HG02588 (cell line): ENCODE data around the gene TMEM163.

Experiments used
- ATAC-seq: cut with Tn5 transposase; IDR thresholded peaks from one replicate; pipeline ENCODE4 v1.9.1; 2021; ENCODE audit warnings: mild to moderate bottlenecking, moderate library complexity; ENCODE audit not compliant: unreplicated experiment

The TMEM163 gene

DNA sequence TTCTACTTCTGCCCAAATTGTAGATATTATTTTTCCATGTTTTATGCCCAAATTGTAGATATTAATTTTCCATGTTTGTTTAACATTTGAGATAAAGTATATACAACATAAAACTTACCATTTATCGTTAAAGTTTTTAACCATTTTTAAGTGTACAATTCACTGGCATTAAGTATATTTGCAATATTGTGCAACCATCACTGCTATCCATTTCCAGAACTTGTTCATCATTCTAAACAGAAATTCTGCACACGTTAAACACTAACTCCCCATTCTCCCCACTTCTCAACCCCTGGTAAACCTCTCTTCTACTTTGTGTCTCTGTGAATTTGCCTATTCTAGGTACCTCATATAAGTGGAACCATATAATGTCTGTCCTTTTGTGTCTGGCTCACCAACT lies 302.8 kb downstream of the TMEM163 start:
- ATAC-seq = no peak

DNA sequence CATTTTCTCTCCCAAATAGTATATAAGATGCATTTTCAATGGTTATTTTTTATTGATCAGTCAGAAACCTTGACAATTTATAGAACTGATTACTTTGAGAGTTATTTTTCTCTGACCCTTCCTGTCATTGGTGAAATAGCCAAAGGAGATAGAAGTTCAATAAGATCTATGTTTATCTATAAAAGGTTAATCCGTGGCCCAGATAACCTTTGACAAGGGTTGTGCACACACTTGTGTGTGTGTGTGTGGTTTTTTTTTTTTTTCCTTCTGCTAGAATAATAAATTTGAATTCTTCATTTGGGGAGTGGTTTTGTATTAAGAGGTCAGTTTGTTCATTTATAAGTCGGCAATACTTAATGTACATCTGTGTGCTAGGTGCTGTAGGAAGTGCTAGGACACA lies 304.9 kb downstream of the TMEM163 start:
- ATAC-seq = no peak

DNA sequence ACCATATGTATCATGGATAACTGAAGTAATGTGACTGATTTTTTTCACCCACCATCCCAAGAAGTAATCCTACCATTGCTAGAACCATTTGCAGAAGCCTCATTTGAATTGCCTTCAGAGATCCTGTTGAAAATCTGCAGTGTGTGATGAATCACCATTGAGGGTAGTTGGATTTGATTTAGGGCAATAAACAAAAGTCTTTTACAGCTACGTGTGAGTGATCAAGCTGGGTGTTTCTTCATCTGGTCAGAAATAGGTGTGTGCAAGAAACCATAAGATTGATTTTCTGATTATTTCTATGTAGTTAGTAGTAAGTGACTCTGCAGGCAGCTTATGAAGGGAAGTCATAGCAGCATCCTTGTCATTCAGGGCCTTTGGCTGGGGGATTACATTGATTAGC lies 305.4 kb downstream of the TMEM163 start:
- ATAC-seq = no peak

DNA sequence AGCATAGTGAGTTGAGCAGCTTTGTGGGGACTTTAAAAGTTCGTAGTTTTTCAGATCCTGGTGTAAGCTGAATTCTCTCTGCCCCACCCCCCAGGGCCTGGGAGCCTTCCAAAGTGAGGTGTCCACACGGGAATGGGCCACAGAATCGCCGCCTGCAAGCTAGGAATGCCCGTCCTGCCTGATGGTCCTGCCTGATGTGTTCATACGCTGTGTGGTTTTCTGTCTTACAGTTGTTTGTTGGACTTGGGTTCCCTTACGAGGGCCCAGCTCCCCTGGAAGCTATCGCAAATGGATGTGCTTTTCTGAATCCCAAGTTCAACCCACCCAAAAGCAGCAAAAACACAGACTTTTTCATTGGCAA lies 306.2 kb downstream of the TMEM163 start:
- ATAC-seq = no peak

DNA sequence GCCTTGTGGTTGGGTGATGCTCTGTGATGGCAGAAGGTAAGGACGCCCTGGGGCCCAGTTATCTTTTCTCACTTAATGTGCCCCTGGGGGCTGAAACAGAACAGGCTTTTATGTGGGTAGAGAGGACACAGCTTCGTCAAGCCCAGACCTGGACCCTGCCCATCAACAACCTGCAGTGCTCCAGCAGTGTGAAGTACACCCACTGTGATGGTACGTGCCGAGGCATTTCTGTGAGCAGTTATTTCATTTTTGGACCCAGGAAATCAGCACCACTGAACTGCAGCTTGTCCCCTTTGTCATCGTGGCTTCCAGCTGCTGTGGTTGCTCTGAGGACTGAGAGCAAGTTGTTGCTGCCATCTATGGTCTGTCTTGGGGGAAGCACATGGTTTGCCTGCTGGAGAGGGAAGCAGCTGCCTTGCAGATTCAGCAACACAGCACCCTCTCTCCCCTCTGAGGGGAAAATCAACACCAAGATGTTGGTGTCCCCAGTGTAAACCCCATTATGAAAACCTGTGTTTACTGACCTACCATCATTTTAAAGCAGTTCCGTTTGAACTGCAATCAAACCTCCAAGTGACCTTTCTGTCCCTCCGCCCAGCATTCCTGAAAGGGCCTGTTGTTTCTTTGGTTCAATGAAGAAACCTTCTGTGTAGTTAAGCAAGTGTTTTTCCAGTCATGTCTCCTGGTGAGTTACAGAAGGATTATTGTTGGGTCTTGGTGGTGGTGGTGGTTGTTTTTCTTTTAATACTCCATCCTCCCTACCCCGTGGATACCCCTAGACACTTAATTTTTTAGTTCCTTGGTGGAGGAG lies 306.8 kb downstream of the TMEM163 start:
- ATAC-seq = peak; percentile 99

DNA sequence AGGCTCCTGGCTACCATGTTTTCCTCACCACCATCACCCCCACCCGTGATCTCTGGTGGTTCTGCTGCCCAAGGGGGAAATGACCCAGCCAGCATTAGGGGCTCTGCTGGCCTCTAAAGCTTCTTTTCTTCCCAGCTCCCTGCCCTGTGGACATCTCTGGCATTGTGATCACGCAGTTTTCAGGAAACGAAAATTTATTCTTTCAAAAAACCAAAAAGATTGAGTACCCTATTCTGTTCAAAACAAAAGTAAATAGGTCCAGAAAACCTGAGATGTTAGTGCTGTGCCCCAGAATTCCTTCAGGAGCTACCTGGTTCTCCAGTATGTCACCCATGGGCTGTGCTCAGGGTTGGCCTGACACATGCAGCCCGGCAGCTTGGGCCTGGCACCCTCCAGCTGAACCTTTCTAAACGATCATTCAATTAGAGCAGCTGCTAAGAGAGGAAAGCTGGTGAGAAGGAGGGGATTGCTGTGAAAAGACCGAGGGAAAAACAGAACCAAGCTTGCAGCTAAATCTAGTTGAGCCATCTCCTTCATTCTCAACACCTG lies 307.4 kb downstream of the TMEM163 start:
- ATAC-seq = no peak

DNA sequence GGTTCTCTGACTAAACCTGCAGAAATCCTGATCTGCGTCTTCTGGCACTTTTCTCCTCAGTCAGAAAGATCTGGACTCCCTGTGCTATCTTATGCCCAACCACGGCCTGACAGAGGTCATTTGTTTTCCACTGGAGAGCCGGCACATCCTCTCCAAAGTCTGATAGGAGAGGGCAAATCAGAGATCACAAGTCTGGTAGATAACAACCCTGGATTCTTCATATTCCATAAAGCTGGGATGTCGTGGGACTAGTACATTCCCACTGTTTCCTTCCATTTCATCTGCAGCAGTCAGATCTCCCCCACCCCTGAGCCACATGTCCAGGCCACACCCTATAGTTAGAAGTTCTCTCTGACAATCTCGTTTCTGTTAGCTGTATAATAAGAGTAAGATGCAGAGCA lies 308.0 kb downstream of the TMEM163 start:
- ATAC-seq = no peak

DNA sequence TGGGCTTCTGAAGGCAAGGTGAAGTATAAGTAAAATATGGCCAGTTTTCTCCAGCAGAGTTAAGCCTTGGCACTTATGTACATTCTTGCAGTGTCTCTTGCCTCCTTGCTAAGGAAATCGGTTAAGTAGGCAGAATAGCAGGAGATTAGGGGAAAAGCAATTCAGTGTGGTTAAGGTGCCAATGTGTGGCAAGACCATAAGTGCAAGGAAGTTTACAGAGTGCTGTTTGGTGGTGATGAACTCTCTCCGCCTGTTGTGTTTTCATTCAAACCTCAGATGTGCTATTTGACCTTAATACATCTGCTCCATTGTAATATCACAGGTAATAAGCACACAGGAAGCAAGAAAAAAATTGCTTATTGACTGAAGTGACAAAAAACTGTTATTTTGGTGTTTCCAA lies 308.8 kb downstream of the TMEM163 start:
- ATAC-seq = no peak

DNA sequence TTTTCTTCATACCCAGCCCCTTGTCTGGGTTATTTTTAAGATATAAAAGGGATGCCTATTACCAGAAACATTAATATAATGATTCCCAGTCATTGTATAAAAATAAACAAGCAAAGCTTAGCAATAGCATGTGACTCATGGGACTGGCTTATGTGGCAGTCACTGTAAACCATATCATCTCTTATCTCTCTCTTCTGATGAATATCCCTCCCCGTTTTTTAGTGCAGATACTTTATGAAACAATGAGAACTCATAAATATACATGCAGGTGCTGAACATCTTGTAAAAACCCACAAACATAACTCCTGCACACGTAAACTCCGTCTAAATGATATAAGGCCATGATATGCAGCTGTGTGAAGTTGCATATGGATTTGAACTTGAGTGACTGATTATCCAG lies 310.0 kb downstream of the TMEM163 start:
- no peak for ATAC-seq

DNA sequence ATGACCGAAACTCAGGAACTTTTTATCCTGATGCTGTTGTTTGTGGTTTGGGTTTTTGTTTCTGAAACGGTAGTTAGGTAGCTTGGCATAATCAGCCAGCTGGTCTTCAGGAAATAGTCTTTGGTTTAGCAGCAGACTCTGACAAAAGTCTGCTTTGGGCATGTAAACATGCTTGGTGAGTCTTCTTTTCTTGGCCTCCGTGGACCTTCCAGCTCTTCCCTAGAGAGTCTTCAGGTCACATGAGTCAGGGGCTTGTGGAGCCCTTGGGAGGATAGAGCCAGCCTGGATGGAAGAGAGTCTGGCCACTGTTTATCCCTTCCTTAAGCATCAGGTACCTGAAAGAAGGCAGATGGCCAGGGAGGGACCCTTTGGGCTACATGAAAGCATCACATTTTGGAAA lies 310.4 kb downstream of the TMEM163 start:
- ATAC-seq = no peak

DNA sequence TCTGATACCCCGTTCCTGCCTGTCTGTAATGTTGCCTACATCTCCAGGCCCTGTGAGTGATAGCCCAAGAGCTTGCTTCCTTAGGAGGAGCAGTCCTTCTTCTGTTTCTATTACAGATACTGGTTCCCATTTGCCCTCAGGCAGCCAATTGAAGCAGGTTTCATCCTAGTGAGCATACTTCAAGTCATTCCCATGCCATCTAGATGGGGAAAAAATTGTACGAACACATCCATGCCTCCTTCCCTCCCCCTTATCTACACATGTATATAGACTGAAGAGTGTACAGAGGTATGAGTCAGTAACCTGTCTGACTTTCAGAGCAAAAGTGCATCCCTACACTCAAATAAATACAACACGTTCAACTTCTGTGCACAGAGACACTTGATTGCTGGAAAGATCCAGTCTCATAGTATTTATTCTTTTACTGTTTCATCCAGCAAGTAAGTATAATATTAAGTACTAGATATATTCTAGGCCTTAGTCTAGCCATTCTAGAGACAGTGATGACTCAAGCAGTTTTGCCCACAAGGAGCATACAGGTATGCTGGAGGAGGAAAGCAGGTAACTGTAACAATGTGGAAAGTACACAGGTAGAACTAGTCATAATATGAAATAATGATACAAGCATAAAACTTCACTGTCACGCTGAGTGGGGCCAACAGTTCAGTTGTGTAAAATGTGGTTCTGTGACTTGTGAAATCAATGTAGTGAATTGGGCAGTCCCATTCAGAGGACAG lies 311.5 kb downstream of the TMEM163 start:
- ATAC-seq = no peak

DNA sequence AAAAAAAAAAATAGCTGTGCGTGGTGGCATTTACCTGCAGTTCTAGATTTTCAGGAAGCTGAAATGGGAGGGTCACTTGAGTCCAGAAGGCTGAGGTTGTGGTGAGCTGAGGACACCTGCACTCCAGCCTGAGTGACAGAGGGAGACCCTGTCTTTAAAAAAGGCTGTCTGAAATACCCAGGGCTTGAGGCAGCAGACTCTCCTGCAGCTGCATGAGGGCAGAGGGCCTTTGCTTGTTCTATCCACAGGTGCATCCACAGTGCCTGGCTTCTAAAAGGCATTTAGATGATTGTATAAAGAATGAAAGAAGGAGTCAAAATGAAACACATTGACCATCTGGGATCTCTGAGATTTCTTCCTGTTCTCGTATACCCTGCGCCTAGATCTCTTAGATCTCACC lies 312.1 kb downstream of the TMEM163 start:
- ATAC-seq = no peak

DNA sequence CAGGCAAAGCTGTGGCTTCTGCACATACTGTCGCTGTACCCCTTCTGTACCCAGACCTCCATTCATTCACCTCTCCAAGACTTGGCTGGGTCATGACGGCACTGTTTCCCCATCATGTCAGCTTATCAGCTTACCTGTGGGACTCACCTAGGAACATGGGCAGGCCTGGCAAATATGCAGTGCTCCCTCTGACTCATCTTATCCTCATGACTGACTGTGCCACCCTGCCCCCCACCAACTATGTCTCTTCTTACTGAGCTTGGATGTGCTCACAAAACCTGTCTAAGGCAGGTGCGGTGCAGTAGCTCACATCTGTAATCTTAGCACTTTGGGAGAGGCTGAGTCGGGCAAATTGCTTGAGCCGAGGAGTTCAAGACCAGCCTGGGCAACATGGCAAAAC lies 312.5 kb downstream of the TMEM163 start:
- ATAC-seq = no peak
